Activated naive CD4-positive, alpha-beta T cell treated with anti-CD3 and anti-CD28 coated beads, Interleukin-2, amount 50 U/mL, for 16 hours (primary cell): ENCODE data around the gene HHATL.

Experiments
- DNase-seq: peaks from one replicate; pipeline ENCODE4 v3.0.0-alpha.2; 2020

Gene HHATL

GRCh38 chr3:42649006-42649405 is 53.6 kb downstream of the HHATL start:
- DNase-seq: no peak

- DNase-seq: no peak
These were observed 54.7 kb downstream of the HHATL start for GRCh38 chr3:42647821-42648459.
